Germinal center (tissue), 1 donor: Measurements from ENCODE around the gene ZNF100.
A peak's percentile ranks its signal among the peaks of the same experiment; 100 is the strongest.
"Not testable (repeated sequence)": the region's sequence is repeated elsewhere in the genome, so short reads cannot be mapped to it uniquely, and the experiment has no call there.

Experiments
- DNase-seq: peaks from one replicate; pipeline ENCODE4 v3.0.0; 2012; ENCODE audit warnings: mixed read lengths, low spot score

Gene ZNF100

DNA sequence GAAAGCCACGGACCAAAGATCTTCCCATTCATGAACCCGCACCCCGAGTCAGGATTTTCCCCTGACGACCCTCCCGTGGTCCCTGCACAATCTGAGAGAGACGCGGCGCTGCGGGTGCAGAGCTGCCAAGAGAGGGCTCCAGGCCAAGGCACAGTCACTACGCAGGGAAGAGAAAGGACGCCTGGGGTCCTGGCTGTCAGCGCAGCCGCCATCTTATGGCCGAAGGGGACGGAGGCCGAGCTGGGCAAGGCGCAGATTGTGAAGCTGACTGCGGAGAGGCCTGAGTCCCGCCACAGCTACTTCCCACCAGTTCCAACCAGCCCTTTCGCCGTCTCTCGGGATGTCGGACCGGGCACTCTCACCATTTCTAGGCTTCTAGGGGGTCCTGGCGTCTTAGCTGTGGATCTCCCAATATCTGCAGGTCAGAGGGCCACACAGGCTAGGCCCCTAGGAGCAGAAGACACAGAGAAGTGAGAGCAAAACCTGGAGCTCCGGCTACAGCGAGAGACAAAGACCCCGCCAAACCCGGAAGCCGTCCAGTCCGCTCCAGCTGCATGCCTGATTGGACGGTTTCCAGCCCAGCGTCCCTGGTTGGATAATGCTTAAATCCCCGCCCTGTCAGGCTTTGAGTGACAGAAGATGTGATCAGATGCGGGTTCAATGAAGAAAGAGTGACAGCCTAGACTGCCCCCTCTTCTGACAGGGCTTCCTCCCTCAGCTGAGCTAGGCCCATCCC is at the start of gene ZNF100:
TSS of gene ZNF100 (minus strand) at position 515 of the 736 bp plus-strand sequence. CDS start at position 365, 150 bp downstream.
- DNase-seq: peak; percentile 86

- DNase-seq: no peak
Observed at GRCh38 chr19:21812448-21812847, 45.1 kb upstream of the ZNF100 start.

- not testable (repeated sequence) for DNase-seq
Observed at GRCh38 chr19:21808400-21809000, 41.1 kb upstream of the ZNF100 start.

GRCh38 chr19:21789466-21790085 is 22.2 kb upstream of the ZNF100 start:
- DNase-seq: no peak

DNA sequence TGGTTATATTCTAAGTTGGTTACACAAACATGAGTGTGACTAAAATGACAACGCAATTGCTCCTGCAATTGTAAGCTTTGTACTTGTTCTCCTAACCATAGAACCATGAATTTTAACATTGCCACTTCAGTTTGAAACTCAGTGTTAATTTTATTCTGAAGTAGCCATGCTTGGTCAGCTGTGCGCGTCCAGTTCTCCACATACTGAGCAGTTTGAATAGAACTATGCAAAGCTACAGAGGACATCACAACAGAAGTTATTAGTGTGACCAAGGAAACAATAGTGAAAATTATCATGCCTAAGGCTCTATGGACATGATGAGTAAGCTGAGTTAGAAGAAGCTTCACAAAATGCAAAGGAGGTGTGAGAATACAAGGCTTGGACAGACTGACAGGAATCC is 19.6 kb upstream of the ZNF100 start:
- DNase-seq: no peak

DNA sequence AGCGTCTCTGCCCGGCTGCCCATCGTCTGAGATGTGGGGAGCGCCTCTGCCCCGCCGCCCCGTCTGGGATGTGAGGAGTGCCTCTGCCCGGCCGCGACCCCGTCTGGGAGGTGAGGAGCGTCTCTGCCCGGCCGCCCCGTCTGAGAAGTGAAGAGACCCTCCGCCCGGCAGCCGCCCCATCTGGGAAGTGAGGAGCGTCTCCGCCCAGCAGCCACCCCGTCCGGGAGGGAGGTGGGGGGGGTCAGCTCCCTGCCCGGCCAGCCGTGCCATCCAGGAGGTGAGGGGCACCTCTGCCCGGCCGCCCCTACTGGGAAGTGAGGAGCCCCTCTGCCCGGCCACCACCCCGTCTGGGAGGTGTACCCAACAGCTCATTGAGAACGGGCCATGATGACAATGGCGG is 8.4 kb upstream of the ZNF100 start:
- not testable (repeated sequence) for DNase-seq

DNA sequence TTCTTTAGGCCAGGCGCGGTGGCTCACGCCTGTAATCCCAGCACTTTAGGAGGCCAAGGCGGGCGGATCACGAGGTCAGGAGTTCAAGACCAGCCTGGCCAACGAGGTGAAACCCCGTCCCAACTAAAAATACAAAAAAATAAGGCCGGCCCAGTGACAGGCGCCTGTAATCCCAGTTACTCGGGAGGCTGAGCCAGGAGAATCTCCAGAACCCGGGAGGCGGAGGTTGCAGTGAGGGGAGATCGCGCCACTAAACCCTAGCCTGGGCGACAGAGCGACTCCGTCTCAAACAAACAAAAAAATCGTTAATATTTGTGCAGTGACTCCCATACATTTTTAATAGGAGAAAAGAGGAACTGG is 694 bp downstream of the ZNF100 start:
- not testable (repeated sequence) for DNase-seq

DNA sequence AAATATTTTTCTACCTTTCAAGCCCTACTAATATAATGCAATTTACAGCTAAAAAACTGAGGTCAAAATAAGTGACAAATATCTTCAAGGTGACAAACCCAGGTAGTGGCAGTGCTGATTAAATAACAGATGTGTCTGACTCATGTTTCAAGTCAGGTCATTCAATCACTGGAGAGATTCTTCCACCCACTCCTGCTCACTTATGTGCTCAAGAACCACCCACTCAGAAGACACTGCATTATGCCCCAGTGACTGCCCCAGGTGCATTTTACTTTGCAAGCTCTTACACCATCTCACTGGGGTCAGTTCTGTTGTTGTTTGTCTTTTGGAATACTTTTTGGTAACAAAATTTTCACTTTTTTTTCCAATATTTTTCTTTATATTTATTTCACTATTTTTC is 2.2 kb downstream of the ZNF100 start:
- no peak for DNase-seq

- not testable (repeated sequence) for DNase-seq
Observed at GRCh38 chr19:21761547-21761946, 5.8 kb downstream of the ZNF100 start.

GRCh38 chr19:21758296-21758695 is 9.1 kb downstream of the ZNF100 start:
- DNase-seq: no peak

DNA sequence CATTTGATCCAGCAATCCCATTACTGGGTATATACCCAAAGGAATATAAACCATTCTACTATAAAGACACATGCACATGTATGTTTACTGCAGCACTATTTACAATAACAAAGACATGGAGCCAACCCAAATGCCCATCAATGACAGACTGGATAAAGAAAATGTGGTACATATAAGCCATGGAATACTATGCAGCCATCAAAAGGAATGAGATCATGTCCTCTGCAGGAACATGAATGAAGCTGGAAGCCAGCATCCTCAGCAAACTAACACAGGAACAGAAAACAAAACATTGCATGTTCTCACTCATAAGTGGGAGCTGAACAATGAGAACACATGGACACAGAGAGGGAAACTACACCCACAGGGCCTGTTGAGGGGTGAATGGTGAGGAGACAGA is 11.8 kb downstream of the ZNF100 start:
- not testable (repeated sequence) for DNase-seq

- no peak for DNase-seq
Observed at GRCh38 chr19:21751384-21751783, 16.0 kb downstream of the ZNF100 start.

DNA sequence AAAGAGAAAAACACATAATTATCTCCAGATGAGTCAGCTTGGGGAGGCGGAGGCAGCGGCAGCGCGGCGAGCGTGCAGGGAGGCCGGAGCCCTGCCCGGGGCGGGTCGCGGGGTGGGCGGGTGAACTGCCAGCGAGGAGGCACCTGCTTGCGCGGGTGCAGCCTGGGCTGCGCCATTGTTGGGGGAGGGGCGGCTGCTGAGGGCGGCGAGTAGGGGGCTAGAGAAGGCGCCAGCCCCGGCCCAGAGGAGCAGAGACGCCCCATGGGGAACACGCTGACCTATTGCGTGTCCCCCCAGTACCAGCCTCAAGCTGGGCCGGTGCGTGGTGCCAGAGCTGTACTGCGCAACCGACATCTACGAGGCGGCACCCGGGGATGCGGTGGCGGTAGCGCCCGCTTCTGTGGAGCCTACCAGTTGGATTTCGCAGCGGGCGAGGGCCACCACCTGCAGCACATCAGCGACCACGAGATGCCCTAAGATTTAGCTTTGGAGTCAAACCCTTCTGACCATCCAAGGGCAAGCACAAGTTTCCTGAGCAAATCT is 16.7 kb downstream of the ZNF100 start:
- DNase-seq: no peak

DNA sequence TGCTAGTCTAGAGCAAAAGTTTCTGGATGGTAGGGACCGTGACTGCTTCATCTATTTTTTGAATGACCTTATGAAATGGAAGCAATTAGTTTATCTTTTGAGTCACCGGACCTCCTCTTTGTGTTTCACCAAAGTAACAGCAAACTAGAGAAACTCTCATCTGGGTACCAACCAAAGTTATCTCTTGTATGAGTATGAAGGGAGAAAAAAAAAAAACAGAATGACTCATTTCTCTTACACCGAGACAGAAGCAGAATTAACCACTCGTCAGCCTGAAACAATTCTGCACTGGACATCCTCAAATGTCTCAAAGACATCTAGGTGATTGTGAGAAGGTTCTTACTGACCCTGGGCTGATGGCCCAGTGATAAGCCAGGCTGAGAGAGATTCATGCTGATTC is 18.3 kb downstream of the ZNF100 start:
- no peak for DNase-seq

DNA sequence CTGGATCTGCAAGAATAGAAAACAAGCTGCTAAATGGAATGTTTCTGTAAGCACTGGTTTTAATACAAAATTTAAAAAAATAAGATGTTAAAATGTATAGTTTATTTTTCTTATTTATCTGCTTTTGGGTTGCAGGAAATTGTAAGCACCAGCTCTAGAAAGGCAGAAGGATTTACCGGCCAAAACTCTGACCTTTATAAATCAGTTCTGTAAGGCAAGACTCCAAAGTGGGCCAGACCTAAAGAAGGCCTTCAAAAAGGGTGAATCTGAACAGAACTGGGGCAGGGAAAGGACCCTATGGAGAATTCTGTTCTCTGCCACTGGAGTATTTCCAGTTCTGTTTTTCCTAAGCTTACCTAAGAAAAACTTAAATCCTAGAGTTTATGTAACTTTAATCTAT is 19.3 kb downstream of the ZNF100 start:
- DNase-seq: no peak

DNA sequence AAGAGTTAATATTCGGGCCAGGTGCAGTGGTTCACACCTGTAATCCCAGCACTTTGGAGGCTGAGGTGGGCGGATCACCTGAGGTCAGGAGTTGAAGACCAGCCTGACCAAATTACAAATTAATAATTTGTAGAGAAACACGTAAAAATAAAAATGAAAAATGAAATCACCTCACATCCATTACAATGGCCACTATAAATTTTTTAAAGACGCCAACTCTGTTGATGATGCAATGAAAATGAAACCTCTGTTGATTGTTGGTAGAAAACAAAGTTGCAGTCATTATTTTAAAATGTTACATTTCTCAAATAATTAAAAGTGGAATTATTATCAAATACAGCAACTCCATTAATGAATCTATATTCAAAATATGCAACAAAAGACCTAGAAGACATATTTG is 26.8 kb downstream of the ZNF100 start:
- DNase-seq: no peak

DNA sequence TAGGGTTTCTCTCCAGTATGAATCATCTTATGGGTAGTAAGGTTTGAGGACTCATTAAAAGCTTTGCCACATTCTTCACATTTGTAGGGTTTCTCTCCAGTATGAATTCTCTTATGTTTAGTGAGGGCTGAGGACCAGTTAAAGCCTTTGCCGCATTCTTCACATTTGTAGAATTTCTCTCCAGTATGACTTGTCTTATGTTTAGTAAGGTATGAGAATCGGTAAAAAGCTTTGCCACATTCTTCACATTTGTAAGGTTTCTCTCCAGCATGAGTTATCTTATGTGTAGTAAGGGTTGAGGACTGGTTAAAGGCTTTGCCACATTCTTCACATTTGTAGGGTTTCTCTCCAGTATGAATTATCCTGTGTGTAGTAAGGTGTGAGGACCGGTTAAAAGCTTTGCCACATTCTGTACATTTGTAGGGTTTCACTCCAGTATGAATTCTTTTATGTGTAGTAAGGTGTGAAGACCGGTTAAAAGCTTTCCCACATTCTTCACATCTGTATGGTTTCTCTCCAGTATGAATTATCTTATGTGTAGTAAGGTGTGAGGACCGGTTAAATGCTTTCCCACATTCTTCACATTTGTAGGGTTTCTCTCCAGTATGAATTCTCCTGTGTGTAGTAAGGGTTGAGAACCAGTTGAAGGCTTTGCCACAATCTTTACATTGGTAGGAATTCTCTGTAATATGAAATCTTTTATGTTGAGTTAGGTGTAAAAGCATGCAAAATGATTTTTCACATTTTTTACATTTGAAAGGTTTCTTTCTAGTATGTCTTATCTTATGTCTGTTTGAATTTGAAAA is 40.2 kb downstream of the ZNF100 start:
- DNase-seq: not testable (repeated sequence)

DNA sequence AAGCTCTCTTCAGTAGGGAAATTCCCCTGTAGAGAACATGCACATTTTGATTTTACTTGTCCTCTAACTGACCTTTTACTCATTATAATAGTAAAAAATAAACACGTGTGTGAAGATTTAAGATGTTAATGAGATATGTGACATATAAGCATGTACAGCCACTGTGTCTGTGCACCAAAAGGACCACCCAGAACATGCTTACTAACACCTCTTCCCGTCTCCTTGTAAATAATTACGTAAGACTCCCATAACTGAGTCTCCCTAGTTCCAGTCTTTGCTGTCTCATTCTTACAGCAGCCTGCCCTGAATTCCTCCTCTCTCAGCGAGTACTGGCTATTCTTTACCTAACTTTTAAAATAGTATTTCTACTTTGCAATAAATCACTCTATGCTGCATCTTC is 53.6 kb downstream of the ZNF100 start:
- no peak for DNase-seq

- no peak for DNase-seq
Observed at GRCh38 chr19:21709464-21709863, 57.9 kb downstream of the ZNF100 start.

DNA sequence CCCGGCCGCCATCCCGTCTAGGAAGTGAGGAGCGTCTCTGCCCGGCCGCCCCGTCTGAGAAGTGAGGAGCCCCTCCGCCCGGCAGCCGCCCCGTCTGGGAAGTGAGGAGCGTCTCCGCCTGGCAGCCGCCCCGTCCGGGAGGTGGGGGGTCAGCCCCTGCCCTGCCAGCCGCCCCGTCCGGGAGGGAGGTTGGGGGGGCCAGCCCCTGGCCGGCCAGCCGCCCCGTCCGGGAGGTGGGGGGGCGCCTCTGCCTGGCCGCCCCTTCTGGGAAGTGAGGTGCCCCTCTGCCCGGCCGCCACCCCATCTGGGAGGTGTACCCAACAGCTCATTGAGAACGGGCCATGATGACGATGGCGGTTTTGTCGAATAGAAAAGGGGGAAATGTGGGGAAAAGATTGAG is 59.5 kb downstream of the ZNF100 start:
- not testable (repeated sequence) for DNase-seq

DNA sequence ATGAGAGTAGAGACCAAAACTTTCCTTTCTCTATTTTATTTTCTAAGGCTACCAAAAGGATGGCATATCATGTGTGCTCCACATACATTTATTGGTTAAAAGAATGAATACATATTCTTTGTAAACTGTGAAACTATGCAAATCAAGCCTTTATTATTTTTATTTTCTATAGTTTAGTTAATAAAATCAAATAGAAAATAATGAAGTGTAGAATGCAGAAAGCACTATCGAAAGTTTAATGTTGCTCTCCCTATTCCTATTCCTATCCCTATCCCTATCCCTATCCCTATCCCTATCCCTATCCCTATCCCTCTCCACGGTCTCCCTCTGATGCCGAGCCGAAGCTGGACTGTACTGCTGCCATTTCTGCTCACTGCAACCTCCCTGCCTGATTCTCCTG is 60.3 kb downstream of the ZNF100 start:
- no peak for DNase-seq

DNA sequence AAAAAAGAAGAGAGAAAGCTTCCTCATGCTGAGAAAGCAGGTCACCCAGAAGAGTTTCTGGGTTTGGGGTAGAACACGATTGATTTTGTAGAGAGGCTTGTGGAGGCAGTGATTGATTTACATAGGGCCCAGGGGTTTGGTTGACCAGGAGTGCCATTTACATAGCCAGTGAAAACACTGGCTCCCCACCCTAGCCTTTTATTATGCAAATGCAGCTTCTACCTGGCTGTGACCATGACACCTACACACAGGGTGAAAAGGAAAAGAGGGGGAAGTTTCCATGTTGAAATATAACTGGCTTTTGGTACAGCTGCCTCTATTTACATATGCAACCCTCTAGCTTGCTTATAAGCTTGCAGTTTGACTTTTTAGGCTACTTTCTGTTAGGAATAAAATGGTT is 62.0 kb downstream of the ZNF100 start:
- DNase-seq: no peak
